ENCODE measurements around the gene LGALSL. TPM values are rescaled to one million over a fixed set of nuclear protein-coding genes. Genes with fewer than 3 reads are reported as not detected.
"Not testable (repeated sequence)": the region's sequence is repeated elsewhere in the genome, so short reads cannot be mapped to it uniquely, and the experiment has no call there.

Gene LGALSL
- total RNA-seq, 1 donor from 2014 or later, result 0.73 TPM

- intact Hi-C loops (cut with micrococcal nuclease), result no loop called here
These were observed 11.7 kb upstream of the LGALSL start for GRCh38 chr2:64442277-64442676.

- intact Hi-C loops (cut with micrococcal nuclease), result no loop called here
These were observed 11.0 kb upstream of the LGALSL start for GRCh38 chr2:64442801-64443429.

GRCh38 chr2:64445970-64446369 lies 8.0 kb upstream of the LGALSL start:
- intact Hi-C loops (cut with micrococcal nuclease), result not testable (repeated sequence)

- intact Hi-C loops (cut with micrococcal nuclease), result no loop called here
These were observed 6.5 kb upstream of the LGALSL start for GRCh38 chr2:64447317-64448040.

DNA sequence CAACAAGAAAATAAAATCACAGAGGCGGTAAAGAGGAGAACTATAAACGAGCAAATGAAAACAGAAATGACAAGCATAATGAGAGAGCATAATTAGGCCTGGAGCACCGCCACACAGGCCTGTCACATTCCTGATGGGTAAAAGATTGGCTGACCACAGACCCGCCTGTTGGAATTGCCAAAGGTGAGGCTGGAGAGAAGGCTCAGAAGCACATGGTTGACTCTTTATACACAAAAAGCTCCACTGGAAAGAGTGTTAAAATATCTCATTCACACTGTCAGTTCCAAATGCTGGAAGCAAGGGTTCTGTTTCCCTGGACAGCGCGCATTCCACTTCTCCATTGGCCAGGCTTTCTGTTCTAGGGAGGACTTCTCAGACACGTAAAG lies 5.9 kb upstream of the LGALSL start:
- intact Hi-C loops (cut with micrococcal nuclease), result no loop called here

DNA sequence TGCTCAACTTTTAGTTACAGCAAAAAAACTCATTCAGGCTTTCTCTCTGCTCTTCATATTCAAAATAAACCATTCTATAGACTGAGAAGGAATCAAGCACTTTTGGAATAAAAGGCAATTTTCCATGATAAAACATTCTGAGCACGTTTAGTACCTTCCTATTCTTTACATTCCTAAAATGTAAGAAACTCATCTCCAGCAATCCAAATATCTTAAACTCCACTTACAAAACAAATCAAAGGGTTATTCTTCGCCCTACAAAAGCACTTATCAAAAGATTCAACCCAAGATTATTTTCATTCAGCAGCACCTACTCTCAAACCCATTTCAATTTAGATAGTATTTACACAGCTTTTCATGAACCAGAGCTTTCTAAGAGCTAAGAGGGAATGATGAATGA lies 2.9 kb upstream of the LGALSL start:
- intact Hi-C loops (cut with micrococcal nuclease), result no loop called here

GRCh38 chr2:64454386-64455332 lies 697 bp downstream of the LGALSL start:
- intact Hi-C loops (cut with micrococcal nuclease), result no loop called here

GRCh38 chr2:64455545-64455944 lies 1.6 kb downstream of the LGALSL start:
- intact Hi-C loops (cut with micrococcal nuclease), result no loop called here

- intact Hi-C loops (cut with micrococcal nuclease), result no loop called here
These were observed 2.3 kb downstream of the LGALSL start for GRCh38 chr2:64456293-64456692.

- intact Hi-C loops (cut with micrococcal nuclease), result no loop called here
These were observed 3.6 kb downstream of the LGALSL start for GRCh38 chr2:64457524-64457923.

DNA sequence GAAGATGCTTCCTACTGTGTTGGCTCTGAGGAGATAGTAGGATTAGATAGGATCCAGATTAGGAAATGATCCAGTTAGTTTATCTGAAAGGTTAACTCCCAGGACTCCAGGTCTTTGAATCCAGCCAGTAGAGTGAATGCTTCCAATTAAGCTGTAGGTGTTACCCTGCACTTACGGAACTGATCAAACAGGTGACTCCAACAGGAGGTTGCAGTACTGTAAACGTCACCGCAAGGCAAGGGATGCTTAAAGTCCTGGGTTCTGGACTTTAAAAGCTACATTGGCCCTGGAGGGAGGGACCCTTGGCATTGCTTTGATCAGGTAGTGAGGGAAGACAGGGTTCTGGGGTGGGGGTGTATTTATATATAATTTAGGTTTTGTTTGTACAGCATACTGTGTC lies 5.6 kb downstream of the LGALSL start:
- intact Hi-C loops (cut with micrococcal nuclease), result no loop called here

DNA sequence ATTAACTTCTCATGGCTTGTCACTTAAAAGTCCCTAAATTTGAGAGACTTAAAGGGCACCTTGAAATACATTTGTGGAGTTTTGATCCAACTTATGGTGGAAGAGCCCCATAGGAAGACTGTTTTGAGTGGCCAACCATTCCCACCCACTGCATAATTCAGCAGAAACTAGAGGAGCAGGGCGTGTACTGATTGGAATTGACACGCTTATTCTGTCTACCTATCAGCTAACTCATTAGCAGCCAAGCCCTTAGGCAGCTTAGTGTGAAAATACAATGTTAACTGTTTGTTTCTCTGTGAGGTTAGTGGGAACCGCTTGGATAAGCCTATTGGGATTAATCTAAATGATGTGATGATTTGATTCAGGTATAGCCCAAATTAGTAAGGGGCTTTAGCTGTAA lies 6.4 kb downstream of the LGALSL start:
- intact Hi-C loops (cut with micrococcal nuclease), result no loop called here

GRCh38 chr2:64461271-64462058 lies 7.5 kb downstream of the LGALSL start:
- intact Hi-C loops (cut with micrococcal nuclease), result no loop called here

GRCh38 chr2:64462171-64462570 lies 8.2 kb downstream of the LGALSL start:
- intact Hi-C loops (cut with micrococcal nuclease), result no loop called here

GRCh38 chr2:64462940-64463700 lies 9.2 kb downstream of the LGALSL start:
- intact Hi-C loops (cut with micrococcal nuclease), result no loop called here

- intact Hi-C loops (cut with micrococcal nuclease), result no loop called here
These were observed 9.8 kb downstream of the LGALSL start for GRCh38 chr2:64463781-64464180.

DNA sequence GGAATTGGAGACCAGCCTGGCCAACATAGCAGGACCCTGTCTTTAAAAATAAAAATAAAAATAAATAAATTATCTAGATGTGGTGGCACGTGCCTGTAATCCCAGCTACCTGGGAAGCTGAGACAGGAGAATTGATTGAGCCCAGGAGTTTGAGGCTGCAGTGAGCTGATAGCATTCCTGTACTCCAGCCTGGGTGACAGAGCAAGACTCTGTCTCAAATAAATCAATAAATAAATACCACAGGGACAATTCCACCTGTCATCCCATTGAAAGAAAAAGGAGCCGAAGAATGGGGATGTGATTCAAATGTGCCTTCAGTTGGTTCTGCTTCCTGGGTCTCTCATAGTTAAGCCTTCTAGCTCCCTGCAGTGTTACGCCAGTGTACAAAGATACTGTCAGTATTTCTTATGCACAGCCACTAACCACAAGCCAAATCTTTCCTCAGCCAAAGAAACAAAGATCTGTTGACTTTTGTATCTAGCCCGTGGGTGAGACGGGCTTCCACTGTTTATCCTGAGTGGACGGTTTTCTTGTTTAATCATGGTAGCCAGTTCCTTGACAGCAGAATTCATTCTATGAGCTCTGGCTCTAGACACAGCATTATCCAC lies 12.6 kb downstream of the LGALSL start:
- intact Hi-C loops (cut with micrococcal nuclease), result no loop called here

DNA sequence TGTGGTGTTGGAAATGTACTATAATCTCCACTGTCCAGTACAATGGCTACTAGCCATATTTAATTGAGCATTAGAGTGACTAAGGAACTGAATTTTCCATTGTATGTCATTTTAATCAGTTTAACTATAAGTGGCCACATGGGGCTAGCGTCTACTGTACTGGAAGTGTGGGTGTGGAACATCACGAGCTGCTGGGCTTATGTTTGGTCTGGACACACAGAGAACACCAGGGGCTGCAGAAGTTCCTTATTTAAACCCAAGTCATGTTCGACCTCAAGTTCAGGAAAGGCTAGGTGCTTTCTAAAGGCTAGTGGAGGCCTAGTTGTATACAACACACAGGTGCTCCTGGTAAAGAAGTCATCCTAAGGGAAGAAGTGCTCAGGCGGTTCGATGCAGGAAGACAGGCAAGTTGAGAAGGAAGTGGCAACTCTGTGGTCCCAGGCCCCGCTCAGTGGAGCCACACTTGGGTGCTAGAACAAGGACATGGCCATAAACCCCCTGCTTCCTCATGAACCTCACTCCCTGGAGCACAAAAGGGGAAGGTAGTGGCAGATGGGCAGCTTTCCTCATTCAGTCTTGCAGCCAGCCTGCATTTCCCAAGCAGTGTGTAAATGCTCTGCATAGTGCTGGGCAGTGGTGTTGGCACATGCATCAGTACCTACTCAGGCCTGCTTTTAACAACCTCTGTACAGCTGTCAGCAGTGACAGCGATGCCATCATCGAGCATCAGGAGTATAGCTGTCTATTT lies 13.3 kb downstream of the LGALSL start:
- intact Hi-C loops (cut with micrococcal nuclease), result no loop called here

GRCh38 chr2:64469261-64469660 lies 15.3 kb downstream of the LGALSL start:
- intact Hi-C loops (cut with micrococcal nuclease), result no loop called here

Measured in T-helper 2 cell treated with Interferon-gamma antibody and Interleukin-4, amounts not matched to agents 100 ng/mL and 5 ng/mL, for 36 hours (primary cell).